HepG2 (cell line): ENCODE data around the gene COX18. TPM values are rescaled to one million over a fixed set of nuclear protein-coding genes. Genes with fewer than 3 reads are reported as not detected.

Experiments
- ATAC-seq: fragments of 200-7000 bp; cut with Tn5 transposase; 3 replicates; pipeline ENCODE4 v1.9.1; 2020; ENCODE audit warnings: mild to moderate bottlenecking, moderate library complexity
- BruUV-seq: library from RNA; stranded (reverse); fragments of 400-500 nt; replicated peaks from 2 replicates; lab custom pipeline; 2021; lab: Mats Ljungman, UMichigan
- CTCF ChIA-PET: fragments of 300-600 bp; formaldehyde crosslinking; extraction: SDS; loops from one replicate; lab custom pipeline; 2021; ENCODE audit warnings: low total read pairs, inconsistent platforms, low intra/inter-chr PET ratio; lab: Yijun Ruan, JAX
- POLR2A ChIA-PET: fragments of 350-600 bp; sonication (Branson Sonifier 250); formaldehyde crosslinking; loops from one replicate; lab custom pipeline; 2020; ENCODE audit warnings: antibody characterized with exemption, inconsistent platforms; lab: Yijun Ruan, JAX
- DNase-seq: peaks from one replicate; pipeline ENCODE4 v3.0.0-alpha.2; 2015; ENCODE audit warnings: low spot score
- FAIRE-seq: peaks from 3 replicates; lab custom pipeline; 2011; peaks lifted over from hg19 to GRCh38; lab: Jason Lieb, UNC
- H2AFZ ChIP-seq: one replicate; pipeline ENCODE4 v1.6.1; 2011; ENCODE audit warnings: low read length, inconsistent platforms
- H3K27ac ChIP-seq: fragments of 300-600 bp; 3 replicates; pipeline ENCODE4 v1.8.0; 2011; ENCODE audit warnings: mixed run types, mild to moderate bottlenecking, mixed read lengths, low read length, inconsistent platforms; ENCODE audit not compliant: insufficient read depth; ENCODE audit errors: extremely low read length
- H3K27me3 ChIP-seq, 2 experiments: fragments of 200-600 bp in 1 of 2; 2 replicates in 1 of 2; 3 replicates in 1 of 2; pipeline versions ENCODE4 v1.6.0 to v1.8.0; 2011; ENCODE audit warnings: low read length in 2 of 2, mild to moderate bottlenecking in 2 of 2, moderate library complexity in 2 of 2, inconsistent platforms in 1 of 2; ENCODE audit not compliant: insufficient read depth in 2 of 2, control insufficient read depth in 1 of 2
- H3K36me3 ChIP-seq, 2 experiments: fragments of 200-600 bp in 1 of 2; replicated peaks in 1 of 2; 2 replicates in 1 of 2; 3 replicates in 1 of 2; pipeline versions ENCODE4 v1.5.1 to v1.8.0; 2011; ENCODE audit warnings: low read length in 2 of 2, inconsistent platforms in 1 of 2; ENCODE audit not compliant: insufficient read depth in 2 of 2, control insufficient read depth in 1 of 2
- H3K4me1 ChIP-seq: 2 replicates; pipeline ENCODE4 v1.5.1; 2012; ENCODE audit warnings: low read length, inconsistent platforms; ENCODE audit not compliant: insufficient read depth
- H3K4me2 ChIP-seq: 2 replicates; pipeline ENCODE4 v1.6.0; 2011; ENCODE audit warnings: low read depth, low read length, inconsistent platforms
- H3K4me3 ChIP-seq, 3 experiments: fragments of 200-600 bp in 1 of 3; sonication (generic), shearing (Covaris generic) in 1 of 3; replicated peaks in 1 of 3; 2 replicates each; pipeline ENCODE4 v1.5.1; 2011 to 2016; ENCODE audit warnings: low read length in 3 of 3, inconsistent platforms in 2 of 3, low read depth in 2 of 3, mild to moderate bottlenecking in 2 of 3, control low read depth in 1 of 3, mixed read lengths in 1 of 3; ENCODE audit not compliant: insufficient read depth in 1 of 3
- H3K79me2 ChIP-seq: one replicate; pipeline ENCODE4 v1.6.1; 2011; ENCODE audit warnings: low read length, inconsistent platforms; ENCODE audit not compliant: insufficient read depth
- H3K9ac ChIP-seq: 2 replicates; pipeline ENCODE4 v1.6.0; 2011; ENCODE audit warnings: mild to moderate bottlenecking, low read depth, low read length, inconsistent platforms; ENCODE audit not compliant: insufficient read depth
- H3K9me3 ChIP-seq: 2 replicates; pipeline ENCODE4 v1.5.1; 2012; ENCODE audit warnings: mild to moderate bottlenecking, low read length
- H4K20me1 ChIP-seq: 2 replicates; pipeline ENCODE4 v1.6.0; 2011; ENCODE audit warnings: inconsistent platforms, mild to moderate bottlenecking, low read length, moderate library complexity; ENCODE audit not compliant: insufficient read depth
- BHLHE40 ChIP-seq: IDR thresholded peaks from 2 replicates; pipeline ENCODE4 v1.6.1; 2011; ENCODE audit warnings: low read length, improper control_type of control experiment
- DMAP1 ChIP-seq: IDR thresholded peaks from 2 replicates; pipeline ENCODE4 v1.6.1; 2016
- HOXD1 ChIP-seq: sonication (generic); formaldehyde crosslinking; IDR thresholded peaks from 2 replicates; pipeline ENCODE4 v1.5.0; 2020; ENCODE audit warnings: missing genetic modification reagents
- MIXL1 ChIP-seq: IDR thresholded peaks from 2 replicates; pipeline ENCODE4 v1.6.1; 2016
- NFIB ChIP-seq: sonication (generic); formaldehyde crosslinking; IDR thresholded peaks from 2 replicates; pipeline ENCODE4 v1.9.0; 2021; ENCODE audit warnings: missing genetic modification reagents, mild to moderate bottlenecking, borderline replicate concordance
- PHB2 ChIP-seq: fragments of 450-650 bp; IDR thresholded peaks from 2 replicates; pipeline ENCODE4 v1.6.1; 2018; ENCODE audit not compliant: partially characterized antibody
- RFX3 ChIP-seq: IDR thresholded peaks from 2 replicates; pipeline ENCODE4 v1.6.1; 2016; ENCODE audit warnings: missing biosample characterization, missing genetic modification reagents
- TMF1 ChIP-seq: sonication (generic); formaldehyde crosslinking; IDR thresholded peaks from 2 replicates; pipeline ENCODE4 v1.8.1; 2022; ENCODE audit warnings: low read depth, missing genetic modification reagents
- ZBTB7A ChIP-seq: sonication (generic); formaldehyde crosslinking; IDR thresholded peaks from 2 replicates; pipeline ENCODE4 v1.8.0; 2022; ENCODE audit warnings: mild to moderate bottlenecking, missing genetic modification reagents
- ZMAT3 ChIP-seq: sonication (generic); formaldehyde crosslinking; conservative IDR thresholded peaks from 2 replicates; pipeline ENCODE4 v1.7.0; 2021; ENCODE audit warnings: missing genetic modification reagents
- ZNF282 ChIP-seq: fragments of 450-650 bp; IDR thresholded peaks from 2 replicates; pipeline ENCODE4 v1.6.1; 2018; ENCODE audit not compliant: partially characterized antibody
- ZNF543 ChIP-seq: sonication (generic); formaldehyde crosslinking; IDR thresholded peaks from 2 replicates; pipeline ENCODE4 v1.4.0; 2020; ENCODE audit warnings: mild to moderate bottlenecking, missing genetic modification reagents
- ZNF644 ChIP-seq: IDR thresholded peaks from 2 replicates; pipeline ENCODE4 v1.6.1; 2016; ENCODE audit warnings: low read depth
- ZNF720 ChIP-seq: sonication (generic); formaldehyde crosslinking; IDR thresholded peaks from 2 replicates; pipeline ENCODE4 v1.4.0; 2020; ENCODE audit warnings: missing genetic modification reagents
- ZNF777 ChIP-seq: sonication (generic); formaldehyde crosslinking; IDR thresholded peaks from 2 replicates; pipeline ENCODE4 v1.4.0; 2020; ENCODE audit warnings: missing genetic modification reagents
- WGBS: methylation state at CpG from one replicate; pipeline ENCODE4 v1.1.6; 2017; ENCODE audit warnings: low lambda C conversion rate; 5-methylcytosine and 5-hydroxymethylcytosine counted together
- in situ Hi-C: cut with HindIII; loops from 2 replicates; pipeline ENCODE4 v1.10.0; 2017; ENCODE audit warnings: low pct_unique_long_range_greater_than_20kb; ENCODE audit not compliant: extremely low pct_ligation_motif_present
- intact Hi-C: fragments of 100-400 bp; cut with micrococcal nuclease; formaldehyde crosslinking; loops from one replicate; pipeline ENCODE4 v1.10.0; 2022; ENCODE audit not compliant: unreplicated experiment
- polyA plus RNA-seq, 8 experiments: library from polyadenylated mRNA; depleted of rRNA in 3 of 8; stranded (reverse) in 7 of 8; unstranded in 1 of 8; fragments of >200 nt; fragmentation: Illumina TruSeq in 4 of 8; extraction: Trizol in 4 of 8; gene quantifications; 2 replicates each; pipeline versions ENCODE4 v1.2.1 to v1.2.3, GENCODE V29; 2011 to 2016; ENCODE audit warnings: low read depth in 4 of 8, missing spikeins in 1 of 8, mixed read lengths in 1 of 8; ENCODE audit not compliant: insufficient read depth in 1 of 8
- total RNA-seq, 5 experiments: library from RNA; depleted of rRNA; stranded (reverse); fragments of >200 nt; fragmentation: Illumina TruSeq; extraction: Trizol; gene quantifications; 2 replicates each; pipeline ENCODE4 v1.2.3, GENCODE V29; 2016; ENCODE audit warnings: low read depth in 1 of 5
- TF ChIP-seq, protein P1 (sequence below): sonication (generic); formaldehyde crosslinking; conservative IDR thresholded peaks from 2 replicates; pipeline ENCODE4 v1.8.0; 2022; ENCODE audit warnings: missing genetic modification reagents

The COX18 gene
- total and polyA plus RNA-seq, 2 of the 13 experiments (the other 11 are each of a cell fraction or from before 2014, with no cell fraction given): 8.7 to 21.3 TPM

DNA sequence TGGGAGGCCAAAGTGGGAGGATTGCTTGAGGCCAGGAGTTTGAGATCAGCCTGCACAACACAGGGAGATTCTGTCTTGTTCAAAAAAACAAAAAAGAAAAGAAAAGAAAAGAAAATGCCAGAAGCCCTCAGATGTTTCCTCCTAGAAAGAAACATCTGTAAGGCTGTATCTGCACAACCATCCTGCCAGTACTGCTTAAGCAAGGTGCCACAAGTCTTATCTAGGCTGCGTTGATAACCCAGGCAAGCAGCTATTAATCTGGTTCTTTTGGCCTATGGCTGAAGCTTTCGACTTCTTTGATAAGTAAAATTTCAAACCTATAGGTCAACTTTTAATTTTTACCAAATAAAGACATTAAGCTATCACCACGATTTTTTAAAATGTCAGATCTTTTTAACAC, 3.1 kb downstream of the COX18 start:
- no TSS peak for BruUV-seq
- Histone ChIP-seq H2AFZ (no peak overlapping the region), H3K27me3 (no peaks in the 10 kb centered on the region; a peak in 1 of 5 replicates), H3K9me3 (no peaks in the 10 kb centered on the region), H3K4me3 (no peak overlapping the region), H3K27ac (no peak overlapping the region), H4K20me1 (no peaks in the 10 kb centered on the region), H3K4me2 (no peak overlapping the region), H3K4me1 (peaks cover 23% of the 10 kb centered on the region), H3K9ac (no peak overlapping the region), H3K79me2 (peaks cover 16% of the 10 kb centered on the region), H3K36me3 (peaks cover 3 to 8% of the 10 kb centered on the region in 2 experiments; a peak in 2 of 5 replicates)
- DNase-seq (no peak), ATAC-seq (no peak), FAIRE-seq (no peak)
- TF ChIP-seq, protein P1, sequence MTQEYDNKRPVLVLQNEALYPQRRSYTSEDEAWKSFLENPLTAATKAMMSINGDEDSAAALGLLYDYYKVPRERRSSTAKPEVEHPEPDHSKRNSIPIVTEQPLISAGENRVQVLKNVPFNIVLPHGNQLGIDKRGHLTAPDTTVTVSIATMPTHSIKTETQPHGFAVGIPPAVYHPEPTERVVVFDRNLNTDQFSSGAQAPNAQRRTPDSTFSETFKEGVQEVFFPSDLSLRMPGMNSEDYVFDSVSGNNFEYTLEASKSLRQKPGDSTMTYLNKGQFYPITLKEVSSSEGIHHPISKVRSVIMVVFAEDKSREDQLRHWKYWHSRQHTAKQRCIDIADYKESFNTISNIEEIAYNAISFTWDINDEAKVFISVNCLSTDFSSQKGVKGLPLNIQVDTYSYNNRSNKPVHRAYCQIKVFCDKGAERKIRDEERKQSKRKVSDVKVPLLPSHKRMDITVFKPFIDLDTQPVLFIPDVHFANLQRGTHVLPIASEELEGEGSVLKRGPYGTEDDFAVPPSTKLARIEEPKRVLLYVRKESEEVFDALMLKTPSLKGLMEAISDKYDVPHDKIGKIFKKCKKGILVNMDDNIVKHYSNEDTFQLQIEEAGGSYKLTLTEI (CRISPR knock-in tag): no peak
- TF ChIP-seq BHLHE40 (no peak), TMF1 (CRISPR knock-in tag) (no peak), HOXD1 (no peak), ZNF720 (CRISPR knock-in tag) (no peak), ZNF543 (CRISPR knock-in tag) (no peak), ZNF777 (CRISPR knock-in tag) (no peak), RFX3 (no peak), DMAP1 (no peak), ZNF644 (no peak), ZMAT3 (CRISPR knock-in tag) (no peak), ZNF282 (no peak), ZBTB7A (CRISPR knock-in tag) (no peak), MIXL1 (CRISPR knock-in tag) (no peak), NFIB (no peak), PHB2 (no peak)
- WGBS: 95% methylated on average over 3 of the region's 3 CpGs
- intact Hi-C loops: no loop called here
- POLR2A ChIA-PET: no interaction called here
- in situ Hi-C loops: no loop called here
- CTCF ChIA-PET: no interaction called here
